Nucleus accumbens (tissue), 56 donors: ENCODE results near the gene TMEM260.
A peak's percentile ranks its signal among the peaks of the same experiment; 100 is the strongest.
"Not testable (repeated sequence)": the region's sequence is repeated elsewhere in the genome, so short reads cannot be mapped to it uniquely, and the experiment has no call there.

Experiments
- DNase-seq, 56 donors: peaks; one replicate each; lab custom pipeline; 2025; lab: John Stamatoyannopoulos, UW

The TMEM260 gene

GRCh38 chr14:56594428-56594827 lies 14.8 kb downstream of the TMEM260 start:
- DNase-seq, result no peak

- no peak for DNase-seq
Measured at GRCh38 chr14:56598519-56598918, 18.9 kb downstream of the TMEM260 start.

- DNase-seq, result no peak
Measured at GRCh38 chr14:56603648-56604047, 24.1 kb downstream of the TMEM260 start.

- no peak for DNase-seq
Measured at GRCh38 chr14:56608689-56609088, 29.1 kb downstream of the TMEM260 start.

- not testable (repeated sequence) for DNase-seq
Measured at GRCh38 chr14:56611663-56612062, 32.1 kb downstream of the TMEM260 start.

- no peak for DNase-seq
Measured at GRCh38 chr14:56617084-56617483, 37.5 kb downstream of the TMEM260 start.

GRCh38 chr14:56630707-56631106 lies 51.1 kb downstream of the TMEM260 start:
- no peak for DNase-seq

GRCh38 chr14:56632195-56632594 lies 52.6 kb downstream of the TMEM260 start:
- DNase-seq, result peak in 5 of 56 donors; percentile 1 to 29 (median 9)

GRCh38 chr14:56633544-56633943 lies 53.9 kb downstream of the TMEM260 start:
- DNase-seq, result no peak

GRCh38 chr14:56635041-56635440 lies 55.4 kb downstream of the TMEM260 start:
- no peak for DNase-seq

- no peak for DNase-seq
Measured at GRCh38 chr14:56647493-56647892, 67.9 kb downstream of the TMEM260 start.

GRCh38 chr14:56648508-56649301 lies 69.1 kb downstream of the TMEM260 start:
- DNase-seq, result no peak

- no peak for DNase-seq
Measured at GRCh38 chr14:56649382-56649781, 69.8 kb downstream of the TMEM260 start.

GRCh38 chr14:56650048-56650447 lies 70.5 kb downstream of the TMEM260 start:
- DNase-seq, result peak in 19 of 56 donors; percentile 7 to 51 (median 25)

GRCh38 chr14:56650979-56651378 lies 71.4 kb downstream of the TMEM260 start:
- DNase-seq, result no peak

- no peak for DNase-seq
Measured at GRCh38 chr14:56657604-56658003, 78.0 kb downstream of the TMEM260 start.

GRCh38 chr14:56659378-56659777 lies 79.8 kb downstream of the TMEM260 start:
- peak in 4 of 56 donors; percentile 2 to 18 (median 5) for DNase-seq

GRCh38 chr14:56659964-56660551 lies 80.5 kb downstream of the TMEM260 start:
- DNase-seq, result no peak

GRCh38 chr14:56660677-56661389 lies 81.2 kb downstream of the TMEM260 start:
- no peak for DNase-seq

- DNase-seq, result no peak
Measured at GRCh38 chr14:56661478-56661877, 81.9 kb downstream of the TMEM260 start.

- DNase-seq, result no peak
Measured at GRCh38 chr14:56664811-56665421, 85.3 kb downstream of the TMEM260 start.
